ENCODE data around the gene GRID2. TPM values are rescaled to one million over a fixed set of nuclear protein-coding genes. Genes with fewer than 3 reads are reported as not detected.

GRID2 gene
- total and polyA plus RNA-seq, 2 of the 4 experiments (the other 2 are of a cell fraction) = under 0.01 TPM; not detected in 1

DNA sequence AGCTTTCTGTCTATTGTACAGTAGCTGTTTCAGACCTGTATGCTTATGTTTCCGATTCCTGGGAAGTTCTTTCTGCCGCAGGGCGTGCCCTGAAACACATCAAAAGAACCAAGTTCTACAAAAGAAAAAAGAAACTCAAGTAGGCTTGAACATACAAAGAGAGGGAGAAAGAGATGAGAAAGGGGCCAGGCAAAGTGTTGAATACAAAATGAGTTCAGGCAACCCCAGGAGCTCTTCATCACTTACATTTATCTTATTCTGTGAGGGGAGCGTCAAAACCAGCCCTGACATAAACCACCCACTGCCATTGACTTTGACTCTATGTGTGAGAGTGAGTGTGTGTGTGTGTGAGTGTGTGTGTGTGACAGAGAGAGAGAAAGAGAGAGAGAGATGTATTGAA, 1498.3 kb downstream of the GRID2 start:
- intact Hi-C loops (cut with micrococcal nuclease) = no loop called here
- H3K36me3 ChIP-seq (ENCODE audit: control insufficient read depth, insufficient read depth, low read length) = no peaks in the 10 kb centered on the region
- no peak for DNase-seq
- BruUV-seq (replicated peaks) = no TSS peak
- H2AK5ac ChIP-seq (ENCODE audit: low read depth, low read length) = no peak overlapping the region
- no peak overlapping the region for H2AFZ ChIP-seq (replicated peaks; ENCODE audit: low read length, poor library complexity)
- ChIA-PET POLR2A (ENCODE audit: unreplicated experiment) (no interaction called here), CTCF (no interaction called here)
- no peak overlapping the region for H2BK15ac ChIP-seq (ENCODE audit: low read depth, low read length)
- no peaks in the 10 kb centered on the region for H3K79me1 ChIP-seq (ENCODE audit: low read depth in 1 of 2, low read length in 2 of 2)
- no peaks in the 10 kb centered on the region for H3K9me1 ChIP-seq (ENCODE audit: insufficient read depth, low read length)
- no peak overlapping the region for H3K27ac ChIP-seq (ENCODE audit: insufficient read depth, low read length)
- H3K4me1 ChIP-seq (ENCODE audit: control insufficient read depth, insufficient read depth, low read length) = no peaks in the 10 kb centered on the region
- H3K4me3 ChIP-seq (ENCODE audit: insufficient read depth, low read depth, low read length) = no peak overlapping the region
- H4K91ac ChIP-seq (ENCODE audit: insufficient read depth, low read depth, low read length) = no peak overlapping the region
- no peaks in the 10 kb centered on the region for H3K27me3 ChIP-seq (ENCODE audit: control insufficient read depth, insufficient read depth, low read length)
- no peak overlapping the region for H3K9ac ChIP-seq (ENCODE audit: low read depth, low read length)
- H2BK5ac ChIP-seq (ENCODE audit: low read depth, low read length, poor library complexity, severe bottlenecking) = no peak overlapping the region
- H4K20me1 ChIP-seq (ENCODE audit: insufficient read depth, low read length) = no peaks in the 10 kb centered on the region
- H3K4me2 ChIP-seq (ENCODE audit: low read depth, low read length) = no peak overlapping the region
- H3K56ac ChIP-seq (ENCODE audit: extremely low read depth, insufficient read depth, low read length) = no peak overlapping the region
- no peak overlapping the region for H3K14ac ChIP-seq (replicated peaks; ENCODE audit: low read depth, low read length)
- H4K5ac ChIP-seq (ENCODE audit: low read depth, low read length) = no peak overlapping the region
- H2BK120ac ChIP-seq (ENCODE audit: low read depth, low read length) = no peak overlapping the region
- H3K9me3 ChIP-seq (ENCODE audit: control insufficient read depth, insufficient read depth, low read length) = no peaks in the 10 kb centered on the region
- H2AK9ac ChIP-seq (replicated peaks; ENCODE audit: low read depth, low read length, poor library complexity) = no peak overlapping the region
- no peak for TF ChIP-seq NFE2L2 (IDR thresholded peaks at IDR 0.05; ENCODE audit: low read depth, low read length)
- TF ChIP-seq, protein P1, sequence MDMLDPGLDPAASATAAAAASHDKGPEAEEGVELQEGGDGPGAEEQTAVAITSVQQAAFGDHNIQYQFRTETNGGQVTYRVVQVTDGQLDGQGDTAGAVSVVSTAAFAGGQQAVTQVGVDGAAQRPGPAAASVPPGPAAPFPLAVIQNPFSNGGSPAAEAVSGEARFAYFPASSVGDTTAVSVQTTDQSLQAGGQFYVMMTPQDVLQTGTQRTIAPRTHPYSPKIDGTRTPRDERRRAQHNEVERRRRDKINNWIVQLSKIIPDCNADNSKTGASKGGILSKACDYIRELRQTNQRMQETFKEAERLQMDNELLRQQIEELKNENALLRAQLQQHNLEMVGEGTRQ (IDR thresholded peaks at IDR 0.05; ENCODE audit: low read depth, low read length) = no peak
- no peak overlapping the region for H4K8ac ChIP-seq (ENCODE audit: low read depth in 2 of 2, low read length in 2 of 2)
- H3K23ac ChIP-seq (ENCODE audit: low read depth, low read length) = no peak overlapping the region
- H3K18ac ChIP-seq (ENCODE audit: low read depth, low read length) = no peak overlapping the region
- in situ Hi-C loops (cut with MboI; ENCODE audit: low sequenced_read_pairs) = loop anchor here (25.0 kb wide), 1 partner anchor 785 kb away; no protein-coding TSS in a partner anchor
- dilution Hi-C loops (cut with HindIII; ENCODE audit: low sequenced_read_pairs, unreplicated experiment) = no loop called here
- no CpG with 5 or more reads among the region's 4 CpGs for WGBS, 2 experiments (ENCODE audit: extremely low coverage in 2 of 2, insufficient read length in 1 of 2)
- no peak for ATAC-seq (ENCODE audit: low read depth)
- H2BK20ac ChIP-seq (ENCODE audit: low read depth, low read length) = no peak overlapping the region
- H3K4ac ChIP-seq (ENCODE audit: low read depth, low read length) = no peak overlapping the region
